ENCODE data around the gene COQ4.

Gene COQ4

GRCh38 chr9:128372784-128373183 lies 50.1 kb downstream of the COQ4 start:
- no peak for DNase-seq (ENCODE audit: low read depth, low spot score)

GRCh38 chr9:128374221-128374675 lies 51.6 kb downstream of the COQ4 start:
- DNase-seq (ENCODE audit: low read depth, low spot score) = no peak

GRCh38 chr9:128375865-128376264 lies 53.2 kb downstream of the COQ4 start:
- DNase-seq (ENCODE audit: low read depth, low spot score) = no peak

- DNase-seq (ENCODE audit: low read depth, low spot score) = no peak
Measured at GRCh38 chr9:128382261-128382660, 59.6 kb downstream of the COQ4 start.

GRCh38 chr9:128383007-128383753 lies 60.5 kb downstream of the COQ4 start:
- no peak for DNase-seq (ENCODE audit: low read depth, low spot score)
